Measurements from ENCODE around the gene ARL5A.
"Not testable (repeated sequence)": the region's sequence is repeated elsewhere in the genome, so short reads cannot be mapped to it uniquely, and the experiment has no call there.

Gene ARL5A

GRCh38 chr2:151828143-151828889, at the start of gene ARL5A:
TSS of gene ARL5A (minus strand) at chr2:151828421. CDS start at chr2:151828176, 245 bp downstream.
- peak; percentile 71 for DNase-seq

- not testable (repeated sequence) for DNase-seq
Measured at GRCh38 chr2:151875631-151876030, 47.4 kb upstream of the ARL5A start.

- DNase-seq: no peak
Measured at GRCh38 chr2:151872463-151872862, 44.2 kb upstream of the ARL5A start.

GRCh38 chr2:151869291-151869690, 41.1 kb upstream of the ARL5A start:
- no peak for DNase-seq

- DNase-seq: peak; percentile 39
Measured at GRCh38 chr2:151862700-151863099, 34.5 kb upstream of the ARL5A start.

GRCh38 chr2:151861174-151861573, 33.0 kb upstream of the ARL5A start:
- no peak for DNase-seq

GRCh38 chr2:151860613-151861146, 32.5 kb upstream of the ARL5A start:
- no peak for DNase-seq

- no peak for DNase-seq
Measured at GRCh38 chr2:151860210-151860609, 32.0 kb upstream of the ARL5A start.

GRCh38 chr2:151857650-151858049, 29.4 kb upstream of the ARL5A start:
- no peak for DNase-seq

- DNase-seq: no peak
Measured at GRCh38 chr2:151855111-151855510, 26.9 kb upstream of the ARL5A start.

- no peak for DNase-seq
Measured at GRCh38 chr2:151853070-151853758, 25.0 kb upstream of the ARL5A start.

GRCh38 chr2:151852260-151853069, 24.2 kb upstream of the ARL5A start:
- DNase-seq: no peak

GRCh38 chr2:151851761-151852160, 23.5 kb upstream of the ARL5A start:
- no peak for DNase-seq

- no peak for DNase-seq
Measured at GRCh38 chr2:151849413-151850010, 21.3 kb upstream of the ARL5A start.

GRCh38 chr2:151845884-151846283, 17.7 kb upstream of the ARL5A start:
- no peak for DNase-seq

- no peak for DNase-seq
Measured at GRCh38 chr2:151845481-151845880, 17.3 kb upstream of the ARL5A start.

- no peak for DNase-seq
Measured at GRCh38 chr2:151844211-151844896, 16.1 kb upstream of the ARL5A start.

- no peak for DNase-seq
Measured at GRCh38 chr2:151843691-151844061, 15.5 kb upstream of the ARL5A start.

GRCh38 chr2:151842830-151843690, 14.8 kb upstream of the ARL5A start:
- no peak for DNase-seq

- no peak for DNase-seq
Measured at GRCh38 chr2:151841047-151841424, 12.8 kb upstream of the ARL5A start.

Data from NCI-H510A (cell line).